ENCODE data around the gene L3HYPDH. TPM values are rescaled to one million over a fixed set of nuclear protein-coding genes. Genes with fewer than 3 reads are reported as not detected.
A peak's percentile ranks its signal among the peaks of the same experiment; 100 is the strongest.

Gene L3HYPDH
- total RNA-seq, 1 donor from 2014 or later: 18.2 TPM

- Mint-ChIP-seq H3K4me3 (no peak overlapping the region), H3K27me3 (no peaks in the 10 kb centered on the region), H3K9me3 (no peaks in the 10 kb centered on the region), H3K27ac (no peak overlapping the region), H3K36me3 (no peaks in the 10 kb centered on the region), H3K4me1 (ENCODE audit: unreplicated experiment) (no peaks in the 10 kb centered on the region)
- peak; percentile 79 for TF ChIP-seq CTCF (conservative IDR thresholded peaks at IDR 0.05)
- DNase-seq (ENCODE audit: extremely low spot score, unreplicated experiment): no peak
These were observed 27.8 kb upstream of the L3HYPDH start for GRCh38 chr14:59511916-59512575.

GRCh38 chr14:59510966-59511365, 26.8 kb upstream of the L3HYPDH start:
- no peaks in the 10 kb centered on the region for H3K4me1 Mint-ChIP-seq (ENCODE audit: unreplicated experiment)
- no peak overlapping the region for H3K4me3 Mint-ChIP-seq
- no peaks in the 10 kb centered on the region for H3K27me3 Mint-ChIP-seq
- DNase-seq (ENCODE audit: extremely low spot score, unreplicated experiment): no peak
- H3K27ac Mint-ChIP-seq: no peak overlapping the region
- no peaks in the 10 kb centered on the region for H3K36me3 Mint-ChIP-seq
- no peaks in the 10 kb centered on the region for H3K9me3 Mint-ChIP-seq
- no peak for TF ChIP-seq CTCF (conservative IDR thresholded peaks at IDR 0.05)

GRCh38 chr14:59510001-59510400, 25.8 kb upstream of the L3HYPDH start:
- H3K27me3 Mint-ChIP-seq: no peaks in the 10 kb centered on the region
- no peaks in the 10 kb centered on the region for H3K36me3 Mint-ChIP-seq
- H3K4me3 Mint-ChIP-seq: no peak overlapping the region
- H3K9me3 Mint-ChIP-seq: no peaks in the 10 kb centered on the region
- no peaks in the 10 kb centered on the region for H3K4me1 Mint-ChIP-seq (ENCODE audit: unreplicated experiment)
- no peak overlapping the region for H3K27ac Mint-ChIP-seq
- TF ChIP-seq CTCF (conservative IDR thresholded peaks at IDR 0.05): no peak
- no peak for DNase-seq (ENCODE audit: extremely low spot score, unreplicated experiment)

- no peak for TF ChIP-seq CTCF (conservative IDR thresholded peaks at IDR 0.05)
- Mint-ChIP-seq H3K27ac (no peak overlapping the region), H3K36me3 (no peaks in the 10 kb centered on the region), H3K4me3 (no peak overlapping the region), H3K9me3 (no peaks in the 10 kb centered on the region), H3K27me3 (no peaks in the 10 kb centered on the region), H3K4me1 (ENCODE audit: unreplicated experiment) (no peaks in the 10 kb centered on the region)
- no peak for DNase-seq (ENCODE audit: extremely low spot score, unreplicated experiment)
These were observed 24.9 kb upstream of the L3HYPDH start for GRCh38 chr14:59509101-59509500.

GRCh38 chr14:59507752-59508103, 23.5 kb upstream of the L3HYPDH start:
- H3K4me3 Mint-ChIP-seq: no peak overlapping the region
- no peak for TF ChIP-seq CTCF (conservative IDR thresholded peaks at IDR 0.05)
- no peaks in the 10 kb centered on the region for H3K9me3 Mint-ChIP-seq
- no peaks in the 10 kb centered on the region for H3K4me1 Mint-ChIP-seq (ENCODE audit: unreplicated experiment)
- no peak overlapping the region for H3K27ac Mint-ChIP-seq
- no peaks in the 10 kb centered on the region for H3K27me3 Mint-ChIP-seq
- no peak for DNase-seq (ENCODE audit: extremely low spot score, unreplicated experiment)
- peaks cover 3% of the 10 kb centered on the region for H3K36me3 Mint-ChIP-seq
